Fibroblast of peridontal ligament (primary cell): ENCODE data around the gene NOX4.
"Not testable (repeated sequence)": the region's sequence is repeated elsewhere in the genome, so short reads cannot be mapped to it uniquely, and the experiment has no call there.

ENCODE experiments used
- DNase-seq: peaks from one replicate; pipeline ENCODE4 v3.0.0-alpha.2; 2010; ENCODE audit errors: extremely low read depth

NOX4 gene

DNA sequence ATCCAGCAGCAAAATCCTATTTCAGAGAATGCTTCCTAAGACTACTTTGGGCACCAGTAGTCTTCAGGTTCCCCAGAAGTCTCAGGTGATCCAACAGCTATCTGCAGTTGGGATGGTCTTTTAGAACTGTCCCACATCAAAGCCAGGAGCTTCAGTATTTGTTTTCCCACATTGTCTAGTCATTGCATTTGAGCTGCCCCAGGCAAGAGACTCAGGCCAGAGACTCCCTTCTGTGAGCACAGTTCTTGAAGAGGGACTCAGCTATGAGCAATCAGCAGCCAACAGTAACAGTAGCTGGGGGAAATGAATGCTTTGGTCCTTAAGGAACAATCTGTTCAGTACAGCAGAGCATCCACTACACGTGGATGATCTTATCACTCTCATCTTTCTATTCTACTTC lies 188.1 kb downstream of the NOX4 start:
- not testable (repeated sequence) for DNase-seq

DNA sequence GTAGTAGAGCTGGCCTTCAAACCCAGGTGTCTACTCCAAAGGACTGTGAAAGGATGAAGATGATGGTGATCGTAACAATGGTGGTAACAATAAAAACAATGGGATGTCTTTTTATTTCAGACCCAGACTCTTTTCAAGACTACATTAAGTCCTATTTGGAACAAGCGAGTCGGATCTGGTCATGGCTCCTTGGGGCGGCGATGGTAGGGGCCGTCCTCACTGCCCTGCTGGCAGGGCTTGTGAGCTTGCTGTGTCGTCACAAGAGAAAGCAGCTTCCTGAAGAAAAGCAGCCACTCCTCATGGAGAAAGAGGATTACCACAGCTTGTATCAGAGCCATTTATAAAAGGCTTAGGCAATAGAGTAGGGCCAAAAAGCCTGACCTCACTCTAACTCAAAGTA lies 196.2 kb downstream of the NOX4 start:
- not testable (repeated sequence) for DNase-seq

DNA sequence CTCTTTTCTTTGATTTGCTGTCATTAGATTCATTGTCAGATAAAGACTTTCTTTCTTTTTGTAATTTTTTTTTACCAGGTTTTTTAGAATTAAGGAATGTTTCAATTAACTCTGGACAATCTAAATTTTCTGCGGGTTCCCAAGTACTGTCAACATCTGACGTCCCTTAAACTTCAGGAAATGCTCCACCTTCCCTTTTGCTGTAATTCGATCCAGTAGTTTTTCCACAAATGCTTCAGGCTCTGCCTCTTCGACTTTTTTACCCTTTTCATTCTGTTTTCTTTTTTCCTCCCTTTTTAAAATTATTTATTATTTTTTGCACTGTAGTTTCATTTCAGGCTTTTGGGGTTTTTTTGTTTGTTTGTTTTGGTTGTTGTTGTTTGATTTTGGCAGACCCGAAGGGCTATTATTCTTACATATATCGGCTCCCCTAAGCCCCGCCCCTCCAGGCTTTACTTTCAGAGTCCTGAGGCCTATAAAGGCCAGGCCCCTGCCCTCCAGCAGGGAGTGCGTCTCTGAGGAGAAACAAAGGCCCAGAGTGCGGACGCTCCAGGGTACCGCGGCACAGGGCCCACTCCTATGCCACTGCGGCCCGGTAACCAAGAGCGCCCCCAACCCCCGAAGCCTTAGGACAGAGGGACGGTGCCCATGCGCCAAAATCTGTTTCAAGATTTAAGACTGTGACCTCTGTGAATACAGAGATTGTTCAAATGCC lies 197.1 kb downstream of the NOX4 start:
- DNase-seq: peak; percentile 31

DNA sequence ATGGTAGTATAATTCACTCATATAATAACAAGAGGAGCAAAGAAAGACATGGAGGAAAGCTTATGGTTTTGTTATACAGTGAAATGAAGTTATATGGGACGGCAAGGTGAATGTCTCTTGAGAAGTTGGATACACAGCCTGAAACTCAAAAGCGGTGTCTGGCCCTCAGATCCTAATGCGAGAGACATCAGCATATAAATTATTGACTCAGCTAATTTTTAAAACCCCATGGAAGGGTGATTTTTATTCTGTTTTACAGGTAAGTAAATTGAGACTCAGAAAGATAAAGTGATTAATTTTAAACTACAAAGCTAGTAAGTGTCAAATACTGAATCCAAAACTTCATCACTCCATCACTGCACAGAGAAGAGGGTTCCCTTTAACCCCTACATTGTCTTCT lies 203.2 kb downstream of the NOX4 start:
- DNase-seq: not testable (repeated sequence)

DNA sequence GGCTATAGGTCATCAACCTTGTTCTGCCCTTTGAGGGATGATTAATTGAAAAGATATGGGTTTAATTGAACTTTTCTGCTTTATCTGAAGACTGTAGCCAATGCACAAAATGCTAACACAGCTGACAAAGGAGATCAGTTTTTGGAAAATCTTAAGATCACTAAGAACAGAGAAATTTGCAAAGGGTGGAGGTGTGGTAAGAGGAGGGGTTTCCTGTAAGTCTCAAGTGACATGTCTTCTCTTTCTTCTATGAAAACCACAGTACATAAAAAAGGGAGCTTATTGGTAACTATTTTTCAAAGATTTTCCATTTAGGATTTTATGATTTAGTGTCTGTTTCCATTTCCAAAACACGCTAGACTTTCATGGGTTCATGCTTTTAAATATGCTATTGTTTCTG lies 204.6 kb downstream of the NOX4 start:
- DNase-seq: not testable (repeated sequence)

DNA sequence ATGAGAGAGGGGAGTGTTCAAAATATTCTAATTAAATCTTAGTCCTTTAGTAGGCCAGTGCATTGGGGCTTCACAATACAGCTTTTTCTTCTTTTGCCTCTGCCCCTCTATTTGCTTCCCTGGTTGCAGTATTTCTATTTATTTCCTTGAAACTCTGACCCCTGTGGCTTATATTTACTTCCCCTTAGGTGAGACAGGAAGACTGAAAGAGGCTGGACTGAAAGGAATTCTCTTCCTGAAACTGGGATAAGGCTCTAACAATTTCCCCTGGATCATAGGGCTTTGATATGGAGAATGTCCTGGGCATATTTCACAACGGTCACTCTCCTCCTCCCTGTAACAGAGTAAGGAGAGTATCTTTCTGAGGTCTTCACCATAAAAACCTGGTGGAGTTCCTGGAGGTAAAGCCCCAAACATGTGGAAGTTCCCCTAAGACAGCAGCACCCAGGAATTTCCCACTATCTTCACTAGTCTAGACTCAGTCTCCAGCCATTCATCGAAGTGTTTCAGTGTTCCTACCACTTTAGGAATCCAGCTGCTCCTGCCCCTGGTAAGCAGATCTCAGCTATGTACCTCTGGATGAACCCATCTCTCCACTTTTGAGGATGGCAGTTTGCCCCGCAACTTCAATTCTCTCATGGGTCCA lies 210.0 kb downstream of the NOX4 start:
- not testable (repeated sequence) for DNase-seq

DNA sequence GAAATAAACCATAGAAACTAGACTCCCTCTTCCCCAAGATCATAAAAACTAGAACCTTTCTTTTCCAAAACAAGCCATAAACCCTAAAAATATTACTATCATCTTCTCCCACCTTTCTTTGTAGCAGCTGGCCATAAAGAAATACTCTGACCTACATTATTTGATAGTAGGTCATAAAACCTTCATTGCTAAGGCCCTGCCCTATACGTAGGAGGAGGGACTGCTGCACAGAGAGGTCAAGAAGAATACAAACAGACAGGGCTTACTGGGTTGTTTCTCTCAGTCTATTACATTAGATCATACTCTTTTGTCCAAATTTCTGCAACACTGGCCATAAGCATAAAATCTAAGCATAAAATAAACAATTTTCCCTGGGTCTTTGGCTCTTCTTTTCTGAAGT lies 212.0 kb downstream of the NOX4 start:
- DNase-seq: no peak

DNA sequence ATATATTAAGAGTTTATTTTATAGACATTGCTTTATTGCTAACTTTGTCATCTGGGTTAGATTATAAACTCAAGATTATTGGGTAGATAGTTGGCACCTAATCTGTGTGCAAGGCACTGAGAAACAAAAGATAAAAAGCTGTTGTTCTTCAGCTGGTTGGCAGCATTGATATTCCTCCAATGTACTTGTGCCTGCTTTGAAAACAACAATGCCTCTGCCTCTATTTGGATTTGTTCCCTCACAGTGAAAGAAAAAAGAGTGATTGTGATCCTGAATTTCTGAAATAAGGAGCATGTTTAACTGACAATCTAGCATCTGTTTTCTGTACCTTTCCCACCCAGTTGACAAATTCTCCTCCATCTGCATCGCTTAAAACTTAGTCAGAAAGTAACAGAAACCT lies 215.2 kb downstream of the NOX4 start:
- no peak for DNase-seq
